GM19463 (cell line): Measurements from ENCODE around the gene DOCK4.
A peak's percentile ranks its signal among the peaks of the same experiment; 100 is the strongest.

Experiments
- ATAC-seq: cut with Tn5 transposase; IDR thresholded peaks from one replicate; pipeline ENCODE4 v1.9.1; 2021; ENCODE audit warnings: mild to moderate bottlenecking, moderate library complexity; ENCODE audit not compliant: unreplicated experiment

Gene DOCK4

DNA sequence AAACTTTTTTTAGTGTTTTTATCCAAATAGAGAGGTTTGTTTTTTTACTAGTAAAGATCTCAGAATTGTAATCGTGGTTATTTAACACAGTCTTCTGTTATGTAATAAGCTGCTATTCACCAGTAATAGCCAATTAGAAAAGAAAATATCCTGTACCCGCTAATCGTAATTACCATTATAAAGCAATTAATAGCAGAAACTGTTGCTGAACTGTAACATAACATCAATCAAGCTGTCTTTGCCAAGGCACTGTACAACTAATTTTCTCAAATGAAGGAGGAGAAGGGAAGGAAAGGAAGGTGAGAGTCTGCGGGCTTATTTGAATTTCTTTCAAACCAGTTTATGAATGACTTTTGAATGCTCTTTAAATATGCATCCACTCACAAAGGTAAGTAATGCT, 9.6 kb upstream of the DOCK4 start:
- ATAC-seq: no peak

DNA sequence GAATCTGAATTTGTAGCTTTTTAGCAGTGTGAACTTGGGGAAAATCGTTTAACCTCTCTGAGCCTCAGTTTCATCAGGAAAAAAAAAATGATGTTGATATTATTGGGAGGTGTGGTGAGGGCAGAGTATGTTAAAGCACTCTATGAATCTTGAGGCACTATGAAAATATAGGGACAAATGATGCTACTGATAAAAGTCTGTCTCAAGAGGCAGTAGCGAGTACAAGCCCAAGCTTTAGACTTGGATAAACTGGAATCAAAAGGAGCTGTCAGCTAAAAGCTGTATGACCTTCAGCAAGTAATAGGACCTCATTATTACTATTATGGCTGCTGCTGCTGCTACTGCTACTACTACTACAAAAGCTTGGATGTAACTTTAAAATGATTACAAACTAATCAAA, 8.7 kb upstream of the DOCK4 start:
- ATAC-seq: no peak

DNA sequence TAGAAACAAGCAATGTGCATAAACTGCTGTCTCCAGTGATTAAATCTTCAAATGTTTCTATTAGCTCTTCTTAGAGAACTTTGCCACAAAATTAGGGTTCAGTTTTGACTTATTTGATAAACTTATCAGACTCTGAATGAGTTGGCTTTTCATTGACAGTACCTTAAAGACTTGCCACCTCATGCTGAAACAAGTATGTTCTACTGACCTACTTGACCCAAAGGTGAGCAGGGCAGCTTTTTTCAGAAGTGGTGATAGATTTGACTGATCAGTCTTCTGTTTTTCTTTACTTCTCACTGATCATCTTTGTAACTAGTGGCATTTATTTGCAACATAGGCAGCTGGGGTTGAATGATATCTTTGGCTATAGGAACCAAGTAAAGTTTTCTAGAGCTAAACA, 8.1 kb upstream of the DOCK4 start:
- no peak for ATAC-seq

DNA sequence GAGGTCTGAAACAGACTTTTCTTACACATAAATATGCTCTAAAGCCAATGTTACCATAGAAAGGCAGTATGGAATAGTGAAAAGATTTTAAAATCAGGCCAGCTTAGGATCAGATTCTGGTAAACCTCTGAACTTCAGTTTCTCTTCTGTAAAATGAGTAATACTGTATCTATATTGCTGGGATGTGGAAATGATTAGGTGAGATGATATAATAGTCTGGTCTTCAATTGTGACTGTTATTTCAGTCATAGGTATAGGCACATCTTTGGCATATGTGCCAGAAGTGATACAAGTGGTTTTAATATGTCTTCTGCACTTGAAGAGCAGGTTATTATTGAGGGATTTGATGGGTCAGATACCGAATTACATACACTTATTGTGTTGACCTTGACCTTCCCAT, 7.5 kb upstream of the DOCK4 start:
- no peak for ATAC-seq

DNA sequence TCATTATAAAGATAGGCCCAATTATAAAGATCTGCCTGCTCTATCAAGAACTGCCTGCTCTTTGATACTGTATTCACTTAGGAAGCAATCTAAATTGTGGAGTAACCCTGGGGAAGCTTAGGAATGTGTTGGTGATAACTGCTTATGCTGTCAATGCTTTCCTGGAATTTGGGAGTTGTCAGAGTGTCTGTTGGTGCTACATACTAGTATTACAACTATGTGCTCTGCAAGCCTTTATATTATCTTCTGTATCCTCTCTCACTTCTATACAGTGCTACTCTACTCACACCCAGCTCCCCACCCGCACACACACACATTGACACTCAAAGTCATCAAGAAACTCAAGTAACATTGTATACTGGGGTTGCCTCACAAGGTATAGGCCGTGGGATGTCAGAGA, 6.4 kb upstream of the DOCK4 start:
- no peak for ATAC-seq

DNA sequence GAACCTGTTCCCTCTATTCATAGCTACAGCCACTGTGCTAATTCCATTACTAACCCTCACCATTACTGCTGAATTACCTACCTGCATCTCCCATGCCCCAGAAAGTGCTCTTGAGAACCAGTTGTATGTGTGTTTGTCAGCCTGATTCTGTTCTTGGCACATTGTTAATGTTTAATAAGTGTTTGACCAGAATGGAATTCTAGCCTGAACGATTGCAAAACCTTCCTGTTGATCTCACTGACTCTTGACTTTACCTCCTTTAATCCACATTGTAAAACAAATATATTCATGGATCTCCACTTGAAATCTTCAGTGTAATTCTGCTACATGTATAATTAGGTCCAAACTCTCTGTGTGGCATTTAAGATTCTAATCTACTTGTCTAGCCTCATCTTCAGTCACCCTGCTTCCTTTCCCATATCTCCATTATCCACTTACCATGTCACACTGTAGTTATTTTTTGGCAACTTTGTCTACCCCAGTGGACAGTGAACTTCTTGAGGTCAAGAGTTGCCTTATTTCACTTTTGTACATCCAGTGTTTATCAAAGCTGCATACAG, 5.2 kb upstream of the DOCK4 start:
- no peak for ATAC-seq

DNA sequence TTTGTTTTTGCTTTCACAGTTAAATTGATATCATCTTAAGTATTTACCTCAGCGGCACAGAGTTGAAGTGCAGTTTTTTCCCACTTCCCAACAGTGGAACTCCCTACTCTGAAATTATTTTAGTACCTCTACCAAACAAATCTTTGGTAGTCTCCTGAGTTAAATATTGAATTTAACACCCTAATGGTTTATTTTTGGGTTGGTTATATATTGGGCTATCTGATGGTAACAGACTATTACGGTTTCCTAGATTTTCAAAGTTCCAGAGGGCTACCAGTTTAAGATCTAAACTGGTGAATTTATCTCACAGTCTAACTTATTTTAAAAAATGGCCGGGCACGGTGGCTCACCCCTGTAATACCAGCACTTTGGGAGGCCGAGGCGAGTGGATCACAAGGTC, 1.6 kb upstream of the DOCK4 start:
- no peak for ATAC-seq

DNA sequence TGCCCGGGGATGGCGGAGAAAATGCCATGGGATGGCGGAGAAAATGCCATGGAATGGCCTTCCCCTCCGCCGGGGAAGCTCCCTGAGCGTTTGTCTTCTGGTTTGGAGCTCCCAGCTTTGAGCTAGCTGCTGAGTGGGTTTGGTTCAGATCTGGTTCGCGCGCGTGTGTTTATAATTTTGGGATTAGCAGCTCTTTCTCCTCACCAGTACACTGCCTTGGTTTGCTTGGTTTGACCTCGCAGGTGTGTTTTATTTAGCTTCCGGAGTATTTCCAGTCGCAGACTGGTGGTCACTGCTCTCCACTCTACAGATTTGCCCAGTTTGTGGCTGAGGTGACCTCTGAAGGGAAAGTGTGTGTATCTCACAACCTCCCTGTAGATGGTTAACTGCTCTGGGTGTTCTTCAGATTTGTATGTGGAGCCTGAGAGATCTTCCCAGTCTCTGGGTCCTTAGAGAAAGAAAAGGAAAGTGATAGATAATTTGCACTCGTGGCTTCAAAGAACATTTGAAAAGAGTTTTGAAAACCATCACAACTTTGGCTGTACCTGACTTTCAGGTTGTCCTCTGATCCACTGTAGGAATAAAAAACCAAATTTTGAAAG, 893 bp upstream of the DOCK4 start:
- no peak for ATAC-seq

DNA sequence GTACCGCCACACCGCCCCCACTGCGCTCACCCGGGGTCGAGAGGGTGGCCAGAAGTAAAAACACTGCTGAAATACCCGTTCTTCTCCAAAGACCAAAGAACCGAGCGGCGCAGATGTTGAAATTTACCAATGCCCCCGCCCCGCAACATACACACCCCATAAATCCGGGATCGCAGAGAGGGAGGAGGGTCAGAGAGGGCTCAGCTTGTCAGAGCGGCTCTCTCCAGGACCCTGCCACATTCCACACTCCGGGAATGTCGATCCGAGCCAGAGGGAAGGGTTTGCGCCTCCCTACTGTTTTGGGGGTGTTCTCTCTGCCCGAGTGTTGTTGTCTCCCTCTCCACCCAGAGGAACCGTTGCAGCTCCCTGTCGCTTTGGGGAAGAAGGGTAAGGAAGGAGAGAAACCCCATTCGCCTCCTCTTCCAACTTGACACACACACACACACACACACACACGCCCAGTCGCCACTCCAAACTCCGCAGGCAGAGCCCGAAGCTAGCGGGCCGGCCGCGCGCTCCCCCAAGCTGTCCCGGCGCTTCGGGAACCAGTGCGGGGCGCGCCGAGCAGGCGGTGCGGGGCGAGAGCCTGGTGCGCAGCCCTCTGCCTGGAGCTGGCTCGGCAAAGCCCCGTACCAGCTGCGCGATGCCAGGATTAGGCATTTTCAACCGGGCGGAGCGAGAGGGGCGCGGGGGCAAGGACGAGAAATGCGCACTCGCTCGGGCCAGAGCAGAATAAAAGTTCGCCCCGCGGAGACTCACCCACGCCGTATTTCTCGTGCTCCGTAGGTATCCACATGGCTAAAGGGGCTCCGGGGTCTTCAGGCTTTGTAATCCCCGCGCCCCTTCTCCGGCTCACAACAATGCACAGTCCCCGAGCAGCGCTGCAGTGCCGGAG, 609 bp downstream of the DOCK4 start:
- ATAC-seq: peak; percentile 3

DNA sequence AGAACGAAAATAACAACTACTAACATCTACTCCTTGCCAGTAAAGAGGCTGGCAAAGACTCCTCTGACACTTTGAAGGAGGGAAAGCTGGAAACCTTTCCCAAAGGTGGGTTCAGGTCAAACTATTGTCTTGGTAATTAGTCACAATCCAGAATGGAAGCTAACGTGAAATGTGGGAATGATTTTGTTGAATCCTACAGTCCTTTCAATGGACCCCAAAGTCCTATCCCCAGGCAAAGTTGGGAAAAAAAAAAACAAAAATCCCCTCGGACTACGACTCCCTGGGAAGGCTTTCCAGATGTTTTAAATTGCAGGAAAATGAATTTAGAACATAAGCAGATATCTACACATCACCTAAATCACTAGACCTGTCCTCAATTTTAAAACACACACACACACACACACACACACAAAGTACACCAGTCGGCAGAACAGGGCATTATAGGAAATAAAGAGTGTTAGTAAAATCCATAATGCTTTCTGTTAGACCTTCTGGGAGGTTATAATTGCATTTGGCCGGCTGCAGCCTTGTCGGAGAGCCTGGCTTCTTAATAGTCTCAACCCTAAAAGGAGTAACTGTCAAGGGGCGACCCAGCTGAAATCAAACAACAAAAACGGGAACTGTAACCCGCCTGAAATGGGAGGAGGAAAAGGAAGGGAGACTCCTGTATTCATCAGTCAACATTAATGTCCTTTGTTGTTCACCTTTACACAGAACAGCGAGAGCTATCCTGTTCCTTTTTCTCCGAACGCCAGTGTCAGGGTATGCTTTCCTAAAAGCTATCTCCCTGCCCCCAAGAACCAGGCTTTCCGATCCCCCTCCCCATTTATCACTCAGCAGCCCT, 1.5 kb downstream of the DOCK4 start:
- ATAC-seq: no peak

DNA sequence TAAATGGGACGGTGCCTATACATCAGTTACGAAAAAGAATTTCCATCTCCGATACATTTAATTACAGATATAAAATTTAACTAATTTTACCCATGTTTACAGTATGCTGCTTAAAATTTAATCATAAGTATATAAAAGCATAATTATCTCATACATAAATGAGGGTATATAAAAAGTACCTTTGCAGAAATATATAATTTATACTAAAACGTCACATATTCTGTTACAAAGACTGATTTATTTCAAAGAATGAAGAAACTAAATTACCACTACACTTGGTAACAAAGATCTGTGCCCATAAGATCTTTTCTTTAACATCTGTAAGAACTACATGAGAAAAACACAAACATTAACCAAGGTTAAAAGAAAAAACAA, 2.8 kb downstream of the DOCK4 start:
- no peak for ATAC-seq

DNA sequence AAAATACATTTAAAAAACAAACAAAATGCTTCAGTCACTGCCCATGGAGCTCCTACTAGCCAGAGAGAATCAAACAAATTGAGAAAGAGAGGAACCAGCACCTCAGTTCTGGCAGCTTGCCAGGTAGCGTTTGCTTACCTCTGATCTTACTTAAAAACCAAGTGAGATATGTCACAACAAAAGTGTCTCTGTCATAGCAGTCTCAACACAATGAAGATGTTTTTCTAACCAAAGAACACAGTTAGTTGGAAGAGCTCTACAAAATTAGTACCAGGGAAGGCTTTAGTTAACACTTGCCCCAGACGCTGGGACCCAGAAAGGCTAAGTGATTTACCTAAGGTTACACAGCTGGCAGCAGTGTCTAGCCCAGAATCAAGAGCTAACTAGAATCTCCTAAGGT, 3.4 kb downstream of the DOCK4 start:
- ATAC-seq: no peak

DNA sequence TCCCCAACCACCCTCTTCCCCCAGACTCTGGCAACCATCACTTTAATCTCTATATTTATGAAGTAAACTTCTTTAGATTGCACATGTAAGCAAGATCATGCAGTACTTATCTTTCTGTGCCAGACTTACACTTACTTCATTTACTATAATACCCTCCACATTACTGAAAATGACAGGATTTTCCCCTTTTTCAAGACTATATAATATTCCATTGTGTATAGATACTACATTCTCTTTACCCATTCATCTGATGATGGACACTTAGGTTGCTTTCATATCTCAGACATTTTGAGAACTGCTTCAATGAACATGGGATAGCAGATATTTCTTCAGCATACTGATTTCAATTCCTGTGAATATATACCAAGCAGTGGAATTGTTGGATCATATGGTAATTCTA, 4.4 kb downstream of the DOCK4 start:
- no peak for ATAC-seq

DNA sequence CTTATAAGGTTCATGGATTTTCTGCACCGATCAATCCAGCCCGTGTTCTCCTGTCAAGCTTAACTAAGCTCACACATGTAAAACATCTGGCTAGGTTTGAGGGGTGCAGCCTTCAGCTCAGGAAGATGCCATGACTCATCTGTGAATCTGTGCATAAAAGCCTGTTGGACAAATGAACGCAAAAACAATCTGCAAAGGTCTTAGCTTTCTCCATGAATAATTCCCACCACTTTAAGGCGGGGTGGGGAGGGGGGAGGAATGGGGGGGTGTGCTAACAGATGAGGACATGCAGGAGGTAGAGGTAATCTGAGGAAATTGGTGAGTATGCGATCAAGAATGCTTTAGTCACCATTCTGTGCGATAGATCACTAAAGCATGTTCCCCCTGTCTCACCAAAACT, 4.8 kb downstream of the DOCK4 start:
- no peak for ATAC-seq

DNA sequence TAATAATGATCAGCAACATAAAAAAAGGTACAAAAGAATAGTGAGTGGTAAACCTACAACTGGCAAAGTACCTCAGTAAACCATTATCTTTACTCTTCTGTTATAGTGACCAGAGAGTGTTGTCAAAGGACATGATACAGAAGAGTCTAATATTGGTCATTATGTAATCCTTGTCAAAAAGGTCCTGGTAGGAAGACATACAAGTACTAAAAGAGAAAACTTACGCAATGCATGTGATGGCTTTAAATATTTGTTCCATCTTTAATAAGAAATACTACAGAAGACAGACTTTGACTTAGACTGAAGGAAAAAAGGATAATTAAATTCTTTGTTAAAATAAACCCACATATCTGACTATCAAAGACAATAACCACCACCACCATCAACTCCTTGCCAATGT, 6.5 kb downstream of the DOCK4 start:
- no peak for ATAC-seq

DNA sequence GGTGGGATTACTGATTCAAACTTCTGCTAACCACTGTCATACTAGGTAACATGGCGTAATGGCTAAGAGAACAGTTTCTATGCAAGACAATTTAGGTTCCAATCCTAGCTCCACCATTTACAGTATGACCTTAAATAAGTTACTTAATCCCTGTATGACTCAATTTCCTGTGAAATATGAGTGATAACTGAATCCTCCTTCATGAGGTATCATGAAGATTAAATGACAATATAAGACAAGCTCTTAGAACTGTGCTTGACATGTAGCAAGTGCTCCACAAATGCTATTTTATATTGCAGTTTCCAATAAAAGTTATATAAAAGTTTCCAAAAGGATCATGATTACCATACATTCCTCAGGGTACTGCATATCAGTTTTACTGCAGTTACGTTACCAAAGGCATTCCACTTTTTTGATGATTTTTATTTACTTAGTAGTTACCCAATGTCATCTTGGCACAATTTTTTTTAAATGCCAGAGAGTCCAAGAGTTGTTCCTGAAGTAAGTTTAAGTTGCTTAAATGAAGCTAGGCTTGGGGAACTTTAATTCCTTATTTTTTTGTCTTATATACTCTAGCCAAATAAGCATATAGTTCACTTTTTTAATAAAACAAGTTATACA, 7.1 kb downstream of the DOCK4 start:
- ATAC-seq: no peak

DNA sequence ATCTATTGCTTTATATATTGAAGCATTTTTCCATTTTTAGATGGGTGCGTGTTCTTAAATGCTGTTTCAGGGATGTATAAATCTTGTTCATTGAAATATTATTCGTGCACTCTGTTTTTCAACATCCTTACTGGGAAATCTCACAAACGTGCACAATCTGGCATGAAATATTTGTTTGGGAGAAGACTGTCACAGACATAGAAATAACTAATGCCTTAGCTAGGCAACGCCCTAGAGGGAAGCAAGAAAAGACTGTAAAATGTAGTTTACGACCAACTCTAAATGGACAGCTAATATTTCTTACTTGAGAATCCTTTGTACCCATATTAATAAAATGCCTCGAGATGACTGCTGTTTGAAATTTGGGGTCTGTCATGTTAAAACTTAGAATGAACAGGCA, 8.9 kb downstream of the DOCK4 start:
- ATAC-seq: no peak

DNA sequence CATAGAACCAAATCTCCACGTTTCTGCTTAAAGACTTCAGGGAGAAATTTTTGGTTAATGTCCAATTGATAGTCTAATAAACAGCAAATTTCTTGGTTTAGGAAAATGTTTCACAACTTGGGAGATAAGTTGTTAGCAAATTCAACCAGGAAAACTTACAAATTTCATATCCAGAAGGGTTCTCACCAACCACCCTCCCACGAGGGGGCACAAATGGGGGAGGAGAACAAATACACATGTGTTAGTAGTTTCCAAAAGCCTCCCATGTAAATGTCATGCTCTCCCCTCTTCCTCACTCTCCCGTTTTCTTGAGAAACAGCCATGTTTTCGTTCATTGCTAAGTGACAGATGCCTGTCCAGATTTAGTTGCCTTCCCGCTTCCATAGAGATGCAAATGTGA, 10.5 kb downstream of the DOCK4 start:
- no peak for ATAC-seq

DNA sequence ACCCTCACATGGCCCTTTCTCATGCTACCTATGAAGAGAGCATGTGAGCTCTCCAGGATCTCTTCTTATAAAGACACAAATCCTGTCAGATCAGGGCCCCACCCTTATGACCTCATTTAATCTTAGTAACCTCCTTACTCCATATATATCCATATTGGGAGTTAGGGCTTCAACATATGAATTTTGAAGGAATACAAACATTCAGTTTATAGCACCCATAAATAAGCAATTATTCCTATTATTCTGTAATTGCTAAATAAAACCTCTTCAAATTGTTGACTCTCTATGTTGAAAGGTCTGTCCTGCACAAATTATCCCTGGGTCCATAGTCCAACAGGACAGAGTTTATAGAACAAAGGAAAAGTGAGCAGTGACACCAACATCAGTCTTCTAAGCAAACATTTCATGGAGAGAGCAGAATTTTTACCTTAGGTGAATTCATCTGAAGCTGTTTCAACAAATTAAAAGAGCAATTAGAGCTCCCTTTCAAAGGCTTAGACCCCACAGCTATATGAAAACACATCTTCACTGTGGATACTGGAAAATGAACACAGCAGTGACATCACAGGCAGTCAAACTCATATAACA, 12.2 kb downstream of the DOCK4 start:
- ATAC-seq: no peak

DNA sequence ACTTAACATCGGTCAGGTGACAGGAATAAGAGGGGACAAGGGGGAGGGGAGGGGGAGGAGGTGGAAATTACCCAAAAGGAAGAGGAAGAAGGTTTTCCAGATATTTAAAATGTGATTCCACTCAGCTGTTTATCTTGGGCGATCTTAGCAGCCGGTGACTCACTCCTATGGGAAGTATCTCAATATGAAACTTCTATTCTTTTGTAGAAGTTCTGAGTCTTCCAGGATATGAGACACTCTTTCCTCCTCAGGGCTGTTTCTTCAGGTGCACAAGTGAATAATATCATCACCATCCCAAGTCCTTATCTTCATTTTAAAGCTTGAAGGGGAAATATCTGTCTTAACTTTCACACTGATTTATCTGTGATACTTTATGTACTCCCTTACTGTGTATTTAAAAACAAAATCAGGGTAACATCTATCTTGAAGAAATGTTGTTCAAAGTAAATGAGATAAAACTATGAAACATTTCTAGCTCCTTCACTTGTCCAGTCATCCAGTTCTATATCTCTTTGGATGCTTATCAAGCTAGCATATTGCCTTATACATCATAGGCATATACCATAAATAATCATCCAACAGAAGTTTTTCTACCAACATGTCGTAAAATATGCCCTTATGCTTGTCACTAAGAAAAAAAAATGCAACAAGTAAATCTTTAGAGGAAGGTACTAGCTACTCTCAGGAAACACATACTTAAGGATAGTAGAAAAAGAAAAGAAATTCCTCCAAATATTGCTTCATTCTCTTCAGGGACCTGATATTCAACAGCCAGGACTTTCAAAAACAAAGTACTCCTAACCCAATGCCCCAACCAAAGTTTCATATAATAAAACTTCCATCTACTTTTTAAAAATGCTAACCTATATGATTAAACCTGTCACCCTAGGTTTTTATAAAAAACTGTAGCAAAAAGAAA, 13.7 kb downstream of the DOCK4 start:
- ATAC-seq: no peak
